ENCODE results near the gene TTC33.

Gene TTC33

GRCh38 chr5:40560474-40561110, 195.2 kb downstream of the TTC33 start:
- TF ChIP-seq POLR2AphosphoS5 (IDR thresholded peaks at IDR 0.05; ENCODE audit: low read depth, low read length) (no peak), FOXP2 (optimal IDR thresholded peaks at IDR 0.05; ENCODE audit: borderline replicate concordance, extremely low read depth, extremely low read length, insufficient read depth) (no peak), REST (IDR thresholded peaks at IDR 0.05; ENCODE audit: insufficient read depth in 1 of 2, low read depth in 2 of 2, low read length in 2 of 2) (no peak), SIN3A (IDR thresholded peaks at IDR 0.05; ENCODE audit: borderline replicate concordance, insufficient read depth, low read length) (no peak), TAF1 (IDR thresholded peaks at IDR 0.05; ENCODE audit: borderline replicate concordance, insufficient read depth, low read length) (no peak)

- TF ChIP-seq SIN3A (IDR thresholded peaks at IDR 0.05; ENCODE audit: borderline replicate concordance, insufficient read depth, low read length) (no peak), TAF1 (IDR thresholded peaks at IDR 0.05; ENCODE audit: borderline replicate concordance, insufficient read depth, low read length) (no peak)
These were observed 196.5 kb downstream of the TTC33 start for GRCh38 chr5:40559306-40559705.

- no peak for TF ChIP-seq FOXP2 (optimal IDR thresholded peaks at IDR 0.05; ENCODE audit: borderline replicate concordance, extremely low read depth, extremely low read length, insufficient read depth)
- no peak for TF ChIP-seq SIN3A (IDR thresholded peaks at IDR 0.05; ENCODE audit: borderline replicate concordance, insufficient read depth, low read length)
- no peak for TF ChIP-seq POLR2AphosphoS5 (IDR thresholded peaks at IDR 0.05; ENCODE audit: low read depth, low read length)
- TF ChIP-seq TAF1 (IDR thresholded peaks at IDR 0.05; ENCODE audit: borderline replicate concordance, insufficient read depth, low read length): no peak
- no peak for TF ChIP-seq REST (IDR thresholded peaks at IDR 0.05; ENCODE audit: insufficient read depth in 1 of 2, low read depth in 2 of 2, low read length in 2 of 2)
These were observed 198.3 kb downstream of the TTC33 start for GRCh38 chr5:40557501-40557900.

GRCh38 chr5:40556811-40557210, 198.9 kb downstream of the TTC33 start:
- TF ChIP-seq SIN3A (IDR thresholded peaks at IDR 0.05; ENCODE audit: borderline replicate concordance, insufficient read depth, low read length) (no peak), POLR2AphosphoS5 (IDR thresholded peaks at IDR 0.05; ENCODE audit: low read depth, low read length) (no peak), TAF1 (IDR thresholded peaks at IDR 0.05; ENCODE audit: borderline replicate concordance, insufficient read depth, low read length) (no peak), FOXP2 (optimal IDR thresholded peaks at IDR 0.05; ENCODE audit: borderline replicate concordance, extremely low read depth, extremely low read length, insufficient read depth) (no peak), REST (IDR thresholded peaks at IDR 0.05; ENCODE audit: insufficient read depth in 1 of 2, low read depth in 2 of 2, low read length in 2 of 2) (no peak)

- TF ChIP-seq TAF1 (IDR thresholded peaks at IDR 0.05; ENCODE audit: borderline replicate concordance, insufficient read depth, low read length): no peak
- no peak for TF ChIP-seq SIN3A (IDR thresholded peaks at IDR 0.05; ENCODE audit: borderline replicate concordance, insufficient read depth, low read length)
- TF ChIP-seq POLR2AphosphoS5 (IDR thresholded peaks at IDR 0.05; ENCODE audit: low read depth, low read length): no peak
- TF ChIP-seq REST (IDR thresholded peaks at IDR 0.05; ENCODE audit: insufficient read depth in 1 of 2, low read depth in 2 of 2, low read length in 2 of 2): no peak
- TF ChIP-seq FOXP2 (optimal IDR thresholded peaks at IDR 0.05; ENCODE audit: borderline replicate concordance, extremely low read depth, extremely low read length, insufficient read depth): no peak
These were observed 199.9 kb downstream of the TTC33 start for GRCh38 chr5:40555886-40556285.
